HepG2 (cell line): Measurements from ENCODE around the gene PITHD1. TPM values are rescaled to one million over a fixed set of nuclear protein-coding genes. Genes with fewer than 3 reads are reported as not detected.
A peak's percentile ranks its signal among the peaks of the same experiment; 100 is the strongest.

Experiments
- CHD4 ChIP-seq: fragments of 200-600 bp; sonication (generic); IDR thresholded peaks from 2 replicates; pipeline ENCODE4 v1.7.0; 2017; ENCODE audit warnings: mild to moderate bottlenecking, low read length, borderline replicate concordance
- JUND ChIP-seq: sonication (generic); formaldehyde crosslinking; IDR thresholded peaks from 2 replicates; pipeline ENCODE4 v1.8.0; 2022; ENCODE audit warnings: mild to moderate bottlenecking, missing genetic modification reagents
- KDM4B ChIP-seq: sonication (generic); formaldehyde crosslinking; IDR thresholded peaks from 2 replicates; pipeline ENCODE4 v1.4.0; 2020; ENCODE audit warnings: missing genetic modification reagents
- NFE2 ChIP-seq: sonication (generic); formaldehyde crosslinking; IDR thresholded peaks from 2 replicates; pipeline ENCODE4 v1.4.0; 2020; ENCODE audit warnings: missing genetic modification reagents
- POGZ ChIP-seq: sonication (generic); formaldehyde crosslinking; IDR thresholded peaks from 2 replicates; pipeline ENCODE4 v1.4.0; 2020; ENCODE audit warnings: mild to moderate bottlenecking, missing genetic modification reagents
- SMAD1 ChIP-seq: sonication (generic); formaldehyde crosslinking; IDR thresholded peaks from 2 replicates; pipeline ENCODE4 v1.4.0; 2020; ENCODE audit warnings: missing genetic modification reagents, low read depth, mild to moderate bottlenecking, borderline replicate concordance
- STAT5B ChIP-seq: sonication (generic); formaldehyde crosslinking; IDR thresholded peaks from 2 replicates; pipeline ENCODE4 v1.4.0; 2020; ENCODE audit warnings: missing genetic modification reagents
- ZNF547 ChIP-seq: sonication (generic); formaldehyde crosslinking; IDR thresholded peaks from 2 replicates; pipeline ENCODE4 v1.5.1; 2020; ENCODE audit warnings: mild to moderate bottlenecking, missing genetic modification reagents
- ZNF879 ChIP-seq: sonication (generic); formaldehyde crosslinking; IDR thresholded peaks from 2 replicates; pipeline ENCODE4 v1.8.1; 2023; ENCODE audit warnings: missing genetic modification reagents
- polyA plus RNA-seq, 8 experiments: library from polyadenylated mRNA; depleted of rRNA in 3 of 8; stranded (reverse) in 7 of 8; unstranded in 1 of 8; fragments of >200 nt; fragmentation: Illumina TruSeq in 4 of 8; extraction: Trizol in 4 of 8; gene quantifications; 2 replicates each; pipeline versions ENCODE4 v1.2.1 to v1.2.3, GENCODE V29; 2011 to 2016; ENCODE audit warnings: low read depth in 4 of 8, missing spikeins in 1 of 8, mixed read lengths in 1 of 8; ENCODE audit not compliant: insufficient read depth in 1 of 8
- total RNA-seq, 5 experiments: library from RNA; depleted of rRNA; stranded (reverse); fragments of >200 nt; fragmentation: Illumina TruSeq; extraction: Trizol; gene quantifications; 2 replicates each; pipeline ENCODE4 v1.2.3, GENCODE V29; 2016; ENCODE audit warnings: low read depth in 1 of 5
- TF ChIP-seq, protein P1 (sequence below): sonication (generic); formaldehyde crosslinking; IDR thresholded peaks from 2 replicates; pipeline ENCODE4 v1.8.1; 2023; ENCODE audit warnings: missing genetic modification reagents, mild to moderate bottlenecking, borderline replicate concordance
- TF ChIP-seq, protein P2 (sequence below), 2 experiments: IDR thresholded peaks; 2 replicates each; pipeline ENCODE4 v1.6.1; 2011 to 2012; ENCODE audit warnings: low read length in 2 of 2, borderline replicate concordance in 1 of 2, low read depth in 1 of 2, mild to moderate bottlenecking in 1 of 2, moderate library complexity in 1 of 2
- TF ChIP-seq, protein P3 (sequence below): sonication (generic); formaldehyde crosslinking; IDR thresholded peaks from 2 replicates; pipeline ENCODE4 v1.5.1; 2020; ENCODE audit warnings: mild to moderate bottlenecking, missing genetic modification reagents, borderline replicate concordance
- TF ChIP-seq, protein P4 (sequence below): sonication (generic); formaldehyde crosslinking; IDR thresholded peaks from 2 replicates; pipeline ENCODE4 v1.8.1; 2023; ENCODE audit warnings: missing genetic modification reagents, inconsistent platforms, borderline replicate concordance

Gene PITHD1
- total and polyA plus RNA-seq, 2 of the 13 experiments (the other 11 are each of a cell fraction or from before 2014, with no cell fraction given): 28.0 to 37.3 TPM

DNA sequence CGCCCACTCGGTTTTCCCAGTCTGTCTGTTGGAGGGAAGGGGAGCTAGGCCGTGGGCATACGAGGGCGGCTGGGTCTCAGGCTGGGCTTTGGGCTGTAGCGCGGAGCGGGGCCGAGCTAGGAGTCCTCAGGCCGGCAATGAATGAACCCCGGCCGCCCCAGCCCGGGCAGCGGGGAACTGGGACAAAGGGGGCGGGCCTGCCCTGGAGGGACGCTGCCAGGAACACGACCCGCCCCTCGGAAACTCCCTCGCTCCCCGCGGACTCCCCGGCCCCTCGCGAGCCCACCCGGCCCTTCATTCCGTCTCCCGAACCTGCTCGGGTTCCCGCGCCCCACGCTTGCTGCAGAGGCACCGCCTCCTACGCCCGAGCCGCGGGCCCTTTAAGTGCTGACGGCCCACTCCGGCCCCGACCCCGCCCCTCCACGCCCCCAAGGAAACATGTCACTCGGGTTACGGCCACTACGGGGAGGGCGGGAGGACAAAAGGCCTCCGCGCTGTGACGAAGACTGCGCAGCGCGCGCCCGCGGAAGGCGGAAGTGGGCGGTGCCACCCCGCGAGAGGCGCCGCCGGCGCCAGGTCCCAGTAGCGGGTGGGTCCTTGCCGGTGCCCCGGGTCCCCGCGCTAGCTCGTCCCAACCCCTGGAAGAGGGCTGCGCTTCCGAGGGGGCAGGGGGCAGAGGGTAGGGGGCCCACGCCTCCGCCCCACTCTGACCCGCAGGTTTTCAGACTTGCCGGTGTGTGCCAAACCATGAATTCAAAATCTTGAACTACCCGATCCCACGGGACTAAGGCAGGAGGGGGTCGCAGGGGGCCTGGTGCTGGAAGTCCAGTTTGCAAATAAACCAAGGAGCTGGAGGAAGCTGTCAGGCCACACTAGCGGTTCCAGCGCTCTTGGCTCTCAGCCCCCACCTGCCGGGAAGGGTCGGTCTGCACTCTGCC lies 22.5 kb downstream of the PITHD1 start, which contains the start of gene GALE (continued):
- TF ChIP-seq POGZ (CRISPR knock-in tag) (peak; percentile 73; the same call in 1 of the 2 replicates), SMAD1 (CRISPR knock-in tag) (0 out of 2 replicates have a peak, but pooled peaks have one; percentile 30), ZNF879 (CRISPR knock-in tag) (no peak; the same call in 1 of the 2 replicates), JUND (no peak), CHD4 (no peak), ZNF547 (CRISPR knock-in tag) (no peak; the same call in none of the 2 replicates), NFE2 (CRISPR knock-in tag) (no peak), KDM4B (CRISPR knock-in tag) (no peak; the same call in 1 of the 2 replicates), STAT5B (peak; percentile 15; the same call in 1 of the 2 replicates)
- TF ChIP-seq, protein P1, sequence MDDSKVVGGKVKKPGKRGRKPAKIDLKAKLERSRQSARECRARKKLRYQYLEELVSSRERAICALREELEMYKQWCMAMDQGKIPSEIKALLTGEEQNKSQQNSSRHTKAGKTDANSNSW (CRISPR knock-in tag): no peak
- TF ChIP-seq, protein P2, sequence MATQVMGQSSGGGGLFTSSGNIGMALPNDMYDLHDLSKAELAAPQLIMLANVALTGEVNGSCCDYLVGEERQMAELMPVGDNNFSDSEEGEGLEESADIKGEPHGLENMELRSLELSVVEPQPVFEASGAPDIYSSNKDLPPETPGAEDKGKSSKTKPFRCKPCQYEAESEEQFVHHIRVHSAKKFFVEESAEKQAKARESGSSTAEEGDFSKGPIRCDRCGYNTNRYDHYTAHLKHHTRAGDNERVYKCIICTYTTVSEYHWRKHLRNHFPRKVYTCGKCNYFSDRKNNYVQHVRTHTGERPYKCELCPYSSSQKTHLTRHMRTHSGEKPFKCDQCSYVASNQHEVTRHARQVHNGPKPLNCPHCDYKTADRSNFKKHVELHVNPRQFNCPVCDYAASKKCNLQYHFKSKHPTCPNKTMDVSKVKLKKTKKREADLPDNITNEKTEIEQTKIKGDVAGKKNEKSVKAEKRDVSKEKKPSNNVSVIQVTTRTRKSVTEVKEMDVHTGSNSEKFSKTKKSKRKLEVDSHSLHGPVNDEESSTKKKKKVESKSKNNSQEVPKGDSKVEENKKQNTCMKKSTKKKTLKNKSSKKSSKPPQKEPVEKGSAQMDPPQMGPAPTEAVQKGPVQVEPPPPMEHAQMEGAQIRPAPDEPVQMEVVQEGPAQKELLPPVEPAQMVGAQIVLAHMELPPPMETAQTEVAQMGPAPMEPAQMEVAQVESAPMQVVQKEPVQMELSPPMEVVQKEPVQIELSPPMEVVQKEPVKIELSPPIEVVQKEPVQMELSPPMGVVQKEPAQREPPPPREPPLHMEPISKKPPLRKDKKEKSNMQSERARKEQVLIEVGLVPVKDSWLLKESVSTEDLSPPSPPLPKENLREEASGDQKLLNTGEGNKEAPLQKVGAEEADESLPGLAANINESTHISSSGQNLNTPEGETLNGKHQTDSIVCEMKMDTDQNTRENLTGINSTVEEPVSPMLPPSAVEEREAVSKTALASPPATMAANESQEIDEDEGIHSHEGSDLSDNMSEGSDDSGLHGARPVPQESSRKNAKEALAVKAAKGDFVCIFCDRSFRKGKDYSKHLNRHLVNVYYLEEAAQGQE (IDR thresholded peaks at IDR 0.05; ENCODE audit: borderline replicate concordance in 1 of 2, low read depth in 1 of 2, low read length in 2 of 2): peak in 1 of 2 experiments; percentile 50; a peak in 1 of 4 replicates
- TF ChIP-seq, protein P3, sequence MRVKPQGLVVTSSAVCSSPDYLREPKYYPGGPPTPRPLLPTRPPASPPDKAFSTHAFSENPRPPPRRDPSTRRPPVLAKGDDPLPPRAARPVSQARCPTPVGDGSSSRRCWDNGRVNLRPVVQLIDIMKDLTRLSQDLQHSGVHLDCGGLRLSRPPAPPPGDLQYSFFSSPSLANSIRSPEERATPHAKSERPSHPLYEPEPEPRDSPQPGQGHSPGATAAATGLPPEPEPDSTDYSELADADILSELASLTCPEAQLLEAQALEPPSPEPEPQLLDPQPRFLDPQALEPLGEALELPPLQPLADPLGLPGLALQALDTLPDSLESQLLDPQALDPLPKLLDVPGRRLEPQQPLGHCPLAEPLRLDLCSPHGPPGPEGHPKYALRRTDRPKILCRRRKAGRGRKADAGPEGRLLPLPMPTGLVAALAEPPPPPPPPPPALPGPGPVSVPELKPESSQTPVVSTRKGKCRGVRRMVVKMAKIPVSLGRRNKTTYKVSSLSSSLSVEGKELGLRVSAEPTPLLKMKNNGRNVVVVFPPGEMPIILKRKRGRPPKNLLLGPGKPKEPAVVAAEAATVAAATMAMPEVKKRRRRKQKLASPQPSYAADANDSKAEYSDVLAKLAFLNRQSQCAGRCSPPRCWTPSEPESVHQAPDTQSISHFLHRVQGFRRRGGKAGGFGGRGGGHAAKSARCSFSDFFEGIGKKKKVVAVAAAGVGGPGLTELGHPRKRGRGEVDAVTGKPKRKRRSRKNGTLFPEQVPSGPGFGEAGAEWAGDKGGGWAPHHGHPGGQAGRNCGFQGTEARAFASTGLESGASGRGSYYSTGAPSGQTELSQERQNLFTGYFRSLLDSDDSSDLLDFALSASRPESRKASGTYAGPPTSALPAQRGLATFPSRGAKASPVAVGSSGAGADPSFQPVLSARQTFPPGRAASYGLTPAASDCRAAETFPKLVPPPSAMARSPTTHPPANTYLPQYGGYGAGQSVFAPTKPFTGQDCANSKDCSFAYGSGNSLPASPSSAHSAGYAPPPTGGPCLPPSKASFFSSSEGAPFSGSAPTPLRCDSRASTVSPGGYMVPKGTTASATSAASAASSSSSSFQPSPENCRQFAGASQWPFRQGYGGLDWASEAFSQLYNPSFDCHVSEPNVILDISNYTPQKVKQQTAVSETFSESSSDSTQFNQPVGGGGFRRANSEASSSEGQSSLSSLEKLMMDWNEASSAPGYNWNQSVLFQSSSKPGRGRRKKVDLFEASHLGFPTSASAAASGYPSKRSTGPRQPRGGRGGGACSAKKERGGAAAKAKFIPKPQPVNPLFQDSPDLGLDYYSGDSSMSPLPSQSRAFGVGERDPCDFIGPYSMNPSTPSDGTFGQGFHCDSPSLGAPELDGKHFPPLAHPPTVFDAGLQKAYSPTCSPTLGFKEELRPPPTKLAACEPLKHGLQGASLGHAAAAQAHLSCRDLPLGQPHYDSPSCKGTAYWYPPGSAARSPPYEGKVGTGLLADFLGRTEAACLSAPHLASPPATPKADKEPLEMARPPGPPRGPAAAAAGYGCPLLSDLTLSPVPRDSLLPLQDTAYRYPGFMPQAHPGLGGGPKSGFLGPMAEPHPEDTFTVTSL (CRISPR knock-in tag): no peak; the same call in 1 of the 2 replicates
- TF ChIP-seq, protein P4, sequence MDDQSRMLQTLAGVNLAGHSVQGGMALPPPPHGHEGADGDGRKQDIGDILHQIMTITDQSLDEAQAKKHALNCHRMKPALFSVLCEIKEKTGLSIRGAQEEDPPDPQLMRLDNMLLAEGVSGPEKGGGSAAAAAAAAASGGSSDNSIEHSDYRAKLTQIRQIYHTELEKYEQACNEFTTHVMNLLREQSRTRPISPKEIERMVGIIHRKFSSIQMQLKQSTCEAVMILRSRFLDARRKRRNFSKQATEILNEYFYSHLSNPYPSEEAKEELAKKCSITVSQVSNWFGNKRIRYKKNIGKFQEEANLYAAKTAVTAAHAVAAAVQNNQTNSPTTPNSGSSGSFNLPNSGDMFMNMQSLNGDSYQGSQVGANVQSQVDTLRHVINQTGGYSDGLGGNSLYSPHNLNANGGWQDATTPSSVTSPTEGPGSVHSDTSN (CRISPR knock-in tag): no peak
